Natural killer cell (primary cell): Measurements from ENCODE around the gene CEP126. TPM values are rescaled to one million over a fixed set of nuclear protein-coding genes. Genes with fewer than 3 reads are reported as not detected.

Experiments
- ATAC-seq, 3 donors: fragments of 150-1000 bp in 2 of 3; fragments of 200-7000 bp in 1 of 3; cut with Tn5 transposase; 1 replicate in 1 of 3; 2 replicates in 2 of 3; pipeline ENCODE4 v1.10.0; 2021; ENCODE audit warnings: mild to moderate bottlenecking in 2 of 3, moderate library complexity in 2 of 3
- DNase-seq, 2 donors: peaks; one replicate each; pipeline versions ENCODE4 v3.0.0 to v3.0.0-alpha.2; 2013 to 2021; ENCODE audit warnings: mixed read lengths in 1 of 2
- H3K27ac ChIP-seq: one replicate; pipeline ENCODE4 v1.5.1; 2013; ENCODE audit warnings: mild to moderate bottlenecking, low read length
- H3K27me3 ChIP-seq: one replicate; pipeline ENCODE4 v1.6.1; 2013; ENCODE audit warnings: low read length; ENCODE audit not compliant: control insufficient read depth, insufficient read depth
- H3K36me3 ChIP-seq: one replicate; pipeline ENCODE4 v1.6.1; 2013; ENCODE audit warnings: low read length; ENCODE audit not compliant: control insufficient read depth, insufficient read depth
- H3K4me1 ChIP-seq: one replicate; pipeline ENCODE4 v1.6.1; 2013; ENCODE audit warnings: low read length; ENCODE audit not compliant: control insufficient read depth, insufficient read depth
- H3K4me3 ChIP-seq: one replicate; pipeline ENCODE4 v1.5.1; 2013; ENCODE audit warnings: low read length
- H3K9me3 ChIP-seq: one replicate; pipeline ENCODE4 v1.6.1; 2013; ENCODE audit warnings: low read length; ENCODE audit not compliant: control insufficient read depth, insufficient read depth
- H3K27ac Mint-ChIP-seq, 2 donors: one replicate each; pipeline ENCODE4 v1.8.0; 2022; ENCODE audit warnings: mild to moderate bottlenecking in 2 of 2, mixed read lengths in 2 of 2, moderate library complexity in 1 of 2
- H3K27me3 Mint-ChIP-seq, 2 donors: one replicate each; pipeline ENCODE4 v1.8.0; 2022; ENCODE audit warnings: low read depth in 2 of 2, mixed read lengths in 2 of 2
- H3K36me3 Mint-ChIP-seq: one replicate; pipeline ENCODE4 v1.8.0; 2022; ENCODE audit warnings: mixed read lengths
- H3K4me1 Mint-ChIP-seq, 2 donors: one replicate each; pipeline ENCODE4 v1.8.0; 2022; ENCODE audit warnings: mixed read lengths in 2 of 2
- H3K4me3 Mint-ChIP-seq: one replicate; pipeline ENCODE4 v1.8.0; 2022; ENCODE audit warnings: mild to moderate bottlenecking, moderate library complexity, mixed read lengths
- H3K9me3 Mint-ChIP-seq, 2 donors: one replicate each; pipeline ENCODE4 v1.8.0; 2022; ENCODE audit warnings: mixed read lengths in 2 of 2
- CTCF ChIP-seq: fragments of 200-600 bp; IDR thresholded peaks from one replicate; pipeline ENCODE4 v1.8.0; 2022; ENCODE audit warnings: antibody characterized with exemption
- WGBS: methylation state at CpG from one replicate; pipeline ENCODE4 v1.1.7; 2013; ENCODE audit warnings: missing lambda C conversion rate; ENCODE audit not compliant: insufficient coverage; 5-methylcytosine and 5-hydroxymethylcytosine counted together
- intact Hi-C: fragments of 100-400 bp; cut with micrococcal nuclease; formaldehyde crosslinking; loops from one replicate; pipeline ENCODE4 v1.14.2; 2022
- total RNA-seq, 4 donors: library from RNA; stranded (reverse); fragments of 120-200 nt in 1 of 4; gene quantifications; one replicate each; pipeline versions ENCODE4 v1.2.3 to v1.2.4, GENCODE V29; 2013 to 2022

Gene CEP126
- total RNA-seq, 3 donors from 2014 or later (not counting 1 experiment from before 2014, with no cell fraction given), result 8.5 to 15.7 (median 10.4) TPM

- H3K4me3 Mint-ChIP-seq, result no peak overlapping the region
These were observed 44.3 kb upstream of the CEP126 start for GRCh38 chr11:101870510-101870909.

DNA sequence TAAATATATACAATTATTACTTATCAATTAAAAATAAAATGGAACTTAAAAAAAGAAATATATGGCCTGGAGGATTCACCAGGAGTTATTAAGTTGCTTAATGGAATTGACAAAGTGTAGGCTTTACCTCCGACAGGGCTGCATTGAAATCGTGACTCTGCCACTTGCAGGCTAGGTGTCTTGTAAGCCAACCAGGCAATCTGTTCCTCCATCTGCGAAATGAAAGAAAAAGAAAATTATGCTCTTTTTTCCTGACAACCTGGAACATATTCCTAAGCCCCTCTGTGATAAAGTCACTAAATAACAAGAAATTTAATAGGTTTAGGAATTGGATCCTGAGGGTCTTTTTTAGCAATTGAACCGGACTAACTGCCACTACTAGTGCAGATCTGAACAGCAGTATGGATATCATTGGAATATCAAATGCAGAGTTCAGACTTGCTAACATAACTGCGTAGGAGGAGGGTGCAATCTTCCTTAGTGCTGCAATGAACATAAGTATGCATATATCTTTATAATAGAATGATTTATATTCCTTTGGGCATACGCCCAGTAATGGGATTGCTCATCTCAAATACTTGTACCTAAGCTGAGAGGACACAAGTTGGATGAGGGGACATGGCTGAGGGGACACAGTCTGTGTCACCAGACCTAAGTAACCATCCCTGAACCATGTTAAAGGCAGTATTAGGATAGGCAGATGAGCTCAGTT, 42.5 kb upstream of the CEP126 start:
- H3K4me3 Mint-ChIP-seq, result no peak overlapping the region

More at GRCh38 chr11:101870510-101870909, 44.3 kb upstream of the CEP126 start:
- Histone ChIP-seq H3K27ac (no peak overlapping the region), H3K4me3 (no peak overlapping the region), H3K27me3 (no peaks in the 10 kb centered on the region), H3K9me3 (no peaks in the 10 kb centered on the region), H3K36me3 (no peaks in the 10 kb centered on the region), H3K4me1 (no peaks in the 10 kb centered on the region)
- H3K27ac Mint-ChIP-seq, result no peak overlapping the region
- H3K4me1 Mint-ChIP-seq, result no peaks in the 10 kb centered on the region
- H3K36me3 Mint-ChIP-seq, result no peaks in the 10 kb centered on the region
- WGBS, result 93% methylated on average over 6 of the region's 6 CpGs
- TF ChIP-seq CTCF, result no peak
- ATAC-seq (no peak), DNase-seq (no peak)
- intact Hi-C loops, result no loop called here
- H3K9me3 Mint-ChIP-seq, result no peaks in the 10 kb centered on the region
- peaks cover 12 to 41% of the 10 kb centered on the region in 2 donors for H3K27me3 Mint-ChIP-seq

GRCh38 chr11:101880222-101880621, 34.6 kb upstream of the CEP126 start:
- H3K27me3 ChIP-seq, result peaks cover 3% of the 10 kb centered on the region
- WGBS, result 78% methylated on average over 4 of the region's 4 CpGs
- no peaks in the 10 kb centered on the region for H3K9me3 Mint-ChIP-seq
- no peak for TF ChIP-seq CTCF
- no peaks in the 10 kb centered on the region for H3K4me1 ChIP-seq
- no peak overlapping the region for H3K27ac ChIP-seq
- DNase-seq (peak in 1 of 2 donors; percentile 26), ATAC-seq (no peak)
- no peaks in the 10 kb centered on the region for H3K36me3 ChIP-seq
- H3K9me3 ChIP-seq, result no peaks in the 10 kb centered on the region
- peaks cover 26 to 34% of the 10 kb centered on the region in 2 donors for H3K27me3 Mint-ChIP-seq
- H3K36me3 Mint-ChIP-seq, result no peaks in the 10 kb centered on the region
- no peaks in the 10 kb centered on the region for H3K4me1 Mint-ChIP-seq
- intact Hi-C loops, result no loop called here
- H3K4me3 ChIP-seq, result no peak overlapping the region
- H3K27ac Mint-ChIP-seq, result no peak overlapping the region
- no peak overlapping the region for H3K4me3 Mint-ChIP-seq

More for the DNA sequence above, 42.5 kb upstream of the CEP126 start:
- no peaks in the 10 kb centered on the region for H3K36me3 Mint-ChIP-seq
- H3K4me1 Mint-ChIP-seq, result no peaks in the 10 kb centered on the region
- no peak for ATAC-seq
- peaks cover 26 to 56% of the 10 kb centered on the region in 2 donors for H3K27me3 Mint-ChIP-seq
- Histone ChIP-seq H3K36me3 (no peaks in the 10 kb centered on the region), H3K27ac (no peak overlapping the region), H3K9me3 (no peaks in the 10 kb centered on the region), H3K4me3 (no peak overlapping the region), H3K4me1 (no peaks in the 10 kb centered on the region), H3K27me3 (no peaks in the 10 kb centered on the region)
- no peaks in the 10 kb centered on the region for H3K9me3 Mint-ChIP-seq
- TF ChIP-seq CTCF, result no peak
- intact Hi-C loops, result no loop called here
- 93% methylated on average over 4 of the region's 6 CpGs for WGBS
- DNase-seq, result no peak
- H3K27ac Mint-ChIP-seq, result no peak overlapping the region

DNA sequence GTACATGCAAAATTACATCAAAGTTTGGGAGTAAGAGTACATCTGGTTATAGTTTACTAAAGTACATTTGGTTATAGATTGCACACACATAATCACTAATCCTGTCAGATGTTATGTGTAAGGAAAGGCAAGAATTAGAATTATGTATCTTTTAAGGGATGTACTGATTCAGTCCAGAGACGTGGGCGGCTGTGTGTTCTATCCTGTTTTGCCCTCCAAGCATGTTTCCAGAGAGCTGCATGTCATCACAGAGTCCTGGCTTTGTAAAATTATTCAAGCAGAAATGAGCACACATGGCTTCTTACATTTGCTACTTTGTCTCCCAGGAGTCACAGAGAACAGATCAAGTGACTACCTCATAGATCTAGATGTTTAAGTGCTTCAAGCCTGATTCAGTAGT, 33.2 kb upstream of the CEP126 start:
- peaks cover 3% of the 10 kb centered on the region for H3K27me3 ChIP-seq
- H3K4me3 Mint-ChIP-seq, result no peak overlapping the region
- WGBS, result 90% methylated on average over 2 of the region's 2 CpGs
- DNase-seq (no peak), ATAC-seq (no peak)
- H3K4me3 ChIP-seq, result no peak overlapping the region
- no peaks in the 10 kb centered on the region for H3K9me3 ChIP-seq
- H3K4me1 ChIP-seq, result no peaks in the 10 kb centered on the region
- H3K4me1 Mint-ChIP-seq, result no peaks in the 10 kb centered on the region
- no peak overlapping the region for H3K27ac Mint-ChIP-seq
- intact Hi-C loops, result no loop called here
- peaks cover 16 to 20% of the 10 kb centered on the region in 2 donors for H3K27me3 Mint-ChIP-seq
- no peaks in the 10 kb centered on the region for H3K36me3 Mint-ChIP-seq
- no peak for TF ChIP-seq CTCF
- no peaks in the 10 kb centered on the region for H3K9me3 Mint-ChIP-seq
- H3K27ac ChIP-seq, result no peak overlapping the region
- no peaks in the 10 kb centered on the region for H3K36me3 ChIP-seq
